OCI-M2 (cell line): Measurements from ENCODE around the gene AATF.

Source experiments
- DNase-seq: peaks from one replicate; lab custom pipeline; 2025; ENCODE audit not compliant: unreplicated experiment; lab: John Stamatoyannopoulos, UW

AATF gene

GRCh38 chr17:36930583-36930900 lies 18.2 kb upstream of the AATF start:
- DNase-seq = no peak

- no peak for DNase-seq
These were observed 17.6 kb upstream of the AATF start for GRCh38 chr17:36931096-36931696.

GRCh38 chr17:36931697-36932382 lies 16.9 kb upstream of the AATF start:
- no peak for DNase-seq

- DNase-seq = no peak
These were observed 16.4 kb upstream of the AATF start for GRCh38 chr17:36932383-36932693.

DNA sequence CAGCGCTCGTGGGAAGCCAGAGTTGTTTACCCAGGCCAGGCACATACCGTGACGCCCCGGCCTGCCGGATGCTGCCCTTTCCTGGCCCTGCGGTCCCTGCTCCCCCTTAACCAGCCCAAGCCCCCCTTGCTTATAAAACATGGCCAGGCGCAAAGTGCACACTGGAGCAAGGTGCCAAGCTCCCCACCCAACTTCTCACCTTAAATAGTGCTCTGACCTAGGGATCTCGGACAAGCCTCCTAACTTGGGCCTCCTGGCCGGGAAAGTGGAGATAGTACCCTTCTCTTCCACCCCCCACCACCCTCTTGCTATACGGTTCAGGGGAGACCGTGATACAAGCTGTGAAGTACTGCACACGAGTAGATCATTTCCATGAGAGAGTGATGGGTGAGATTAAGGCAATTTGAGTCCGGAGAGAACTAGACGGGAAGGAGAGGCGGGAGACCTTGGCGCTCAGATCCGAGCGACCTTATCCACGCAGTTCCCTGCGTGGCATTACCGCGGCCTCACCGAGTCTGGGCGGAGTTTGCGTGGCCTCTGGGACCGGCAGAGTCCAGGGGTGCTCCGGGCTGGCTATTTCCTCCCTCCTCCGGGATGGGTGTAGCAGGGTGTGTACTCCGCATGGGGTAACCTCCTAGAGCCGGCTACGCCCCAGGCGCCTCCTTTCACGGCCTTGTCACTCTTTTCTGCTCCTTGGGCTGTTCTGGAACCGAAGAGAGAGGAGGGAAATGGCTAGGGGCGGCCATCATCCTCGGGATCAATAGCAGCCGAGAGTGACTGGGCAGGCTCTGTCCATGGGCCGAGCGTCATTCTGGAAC lies 15.9 kb upstream of the AATF start:
- no peak for DNase-seq

DNA sequence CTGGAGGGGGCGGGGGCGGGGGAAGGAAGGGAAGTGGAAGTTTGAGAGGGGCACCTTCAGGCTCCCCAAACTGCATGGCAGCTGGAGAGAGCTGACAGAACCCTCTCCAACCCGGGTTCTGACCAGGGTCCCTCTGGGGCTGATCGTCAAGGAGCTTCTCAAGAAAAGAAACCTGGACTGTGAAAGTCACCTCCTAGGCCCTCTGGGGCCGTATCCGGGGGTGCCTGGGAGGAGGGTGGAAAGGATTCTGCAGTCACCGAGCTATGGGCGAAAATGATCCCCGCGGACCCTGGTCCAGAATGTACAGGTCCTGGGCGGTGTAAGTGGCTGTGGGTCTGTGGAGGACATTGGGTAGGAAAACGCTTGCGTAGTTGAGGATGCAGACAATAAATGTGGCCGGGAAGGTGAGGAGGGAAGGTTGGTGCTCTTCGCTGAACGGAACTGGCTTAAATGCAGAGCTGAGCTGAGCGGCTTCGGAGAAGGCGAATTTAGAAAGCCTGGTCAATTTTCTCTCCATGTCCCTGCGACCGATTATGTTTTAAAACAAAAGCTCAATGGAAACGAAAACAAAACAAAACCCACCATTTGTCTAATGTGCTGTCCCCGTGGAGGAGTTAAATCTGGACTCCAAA lies 15.1 kb upstream of the AATF start:
- no peak for DNase-seq

DNA sequence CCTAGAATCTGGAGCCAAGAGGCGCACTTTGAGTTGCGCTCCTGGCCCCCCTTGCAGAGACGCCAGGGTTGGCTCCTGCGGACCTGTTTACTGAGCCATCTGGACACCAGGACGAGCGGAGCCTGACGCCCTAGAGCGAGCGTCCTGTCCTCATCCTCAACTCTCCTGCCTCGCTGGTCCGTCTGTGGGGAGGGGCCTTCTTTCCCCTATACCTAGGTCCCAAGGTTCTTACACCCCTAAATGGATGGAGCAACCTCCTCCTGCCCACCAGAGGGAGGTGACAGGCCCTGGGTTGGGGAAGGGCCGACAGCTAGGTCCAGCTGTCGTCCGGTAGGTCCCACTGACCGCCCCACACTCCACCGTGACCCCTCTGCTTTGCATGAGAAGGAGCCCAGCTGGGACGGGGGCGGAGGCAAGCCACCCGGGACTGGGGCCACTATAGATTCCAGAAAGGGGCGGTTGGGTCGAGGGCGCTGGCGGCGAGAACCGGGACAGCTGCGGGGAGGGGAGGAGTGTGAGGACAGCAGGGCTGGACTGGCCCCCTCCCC lies 14.5 kb upstream of the AATF start:
- DNase-seq = no peak

GRCh38 chr17:36934692-36935630 lies 13.8 kb upstream of the AATF start:
- no peak for DNase-seq

- no peak for DNase-seq
These were observed 12.9 kb upstream of the AATF start for GRCh38 chr17:36935671-36936454.

GRCh38 chr17:36936455-36937000 lies 12.2 kb upstream of the AATF start:
- DNase-seq = no peak

DNA sequence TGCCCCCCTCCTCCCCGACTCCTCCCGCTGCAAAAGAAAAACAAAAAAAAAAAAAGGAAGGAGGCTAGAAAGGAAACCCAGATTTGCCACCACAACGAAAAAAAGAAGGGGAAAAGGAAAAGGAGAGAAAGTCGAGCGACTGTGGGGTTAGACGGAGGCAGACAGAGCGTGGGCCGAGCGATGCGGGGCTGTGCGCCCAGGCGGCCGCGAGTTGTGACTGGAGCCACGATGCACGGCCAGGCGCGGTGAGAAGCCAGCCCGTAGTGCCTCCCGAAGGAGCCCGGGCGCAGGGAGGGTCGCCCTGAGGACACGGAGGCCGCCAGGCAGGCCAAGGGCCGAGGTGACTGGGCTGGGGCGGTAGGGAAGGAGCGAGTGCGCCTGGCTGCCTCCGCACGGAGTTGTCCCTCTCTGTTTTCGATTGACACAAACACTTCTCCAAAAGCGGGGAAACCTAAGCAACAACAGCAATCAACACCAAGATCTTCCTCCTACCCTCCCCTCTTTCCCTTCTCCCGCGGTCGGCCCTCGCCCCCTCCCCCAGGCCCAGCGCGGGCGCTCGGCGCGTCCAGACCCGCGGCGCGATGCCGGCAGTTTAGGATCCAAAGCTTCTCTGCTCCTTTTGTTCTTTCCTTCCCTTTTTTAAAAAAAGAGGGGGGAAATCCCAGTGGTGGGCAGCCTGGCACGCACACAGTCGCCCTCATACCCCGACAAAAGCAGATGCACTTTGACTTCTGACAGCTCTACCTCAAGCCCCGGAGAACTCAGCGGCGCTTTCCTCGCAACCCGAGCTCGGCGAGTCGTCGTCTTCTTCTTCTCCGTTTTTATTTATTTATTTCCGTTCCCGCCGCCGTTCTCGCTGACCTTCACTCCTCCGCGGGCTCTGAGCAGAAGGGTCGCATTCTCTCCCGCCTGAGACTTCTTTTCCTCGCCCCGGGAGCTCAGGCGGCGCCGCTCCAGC lies 11.5 kb upstream of the AATF start, which contains the start of gene LHX1:
TSS of gene LHX1 (plus strand) at position 475 of the 958 bp plus-strand sequence. CDS start 723 bp downstream, outside the sequence.
- DNase-seq = no peak

DNA sequence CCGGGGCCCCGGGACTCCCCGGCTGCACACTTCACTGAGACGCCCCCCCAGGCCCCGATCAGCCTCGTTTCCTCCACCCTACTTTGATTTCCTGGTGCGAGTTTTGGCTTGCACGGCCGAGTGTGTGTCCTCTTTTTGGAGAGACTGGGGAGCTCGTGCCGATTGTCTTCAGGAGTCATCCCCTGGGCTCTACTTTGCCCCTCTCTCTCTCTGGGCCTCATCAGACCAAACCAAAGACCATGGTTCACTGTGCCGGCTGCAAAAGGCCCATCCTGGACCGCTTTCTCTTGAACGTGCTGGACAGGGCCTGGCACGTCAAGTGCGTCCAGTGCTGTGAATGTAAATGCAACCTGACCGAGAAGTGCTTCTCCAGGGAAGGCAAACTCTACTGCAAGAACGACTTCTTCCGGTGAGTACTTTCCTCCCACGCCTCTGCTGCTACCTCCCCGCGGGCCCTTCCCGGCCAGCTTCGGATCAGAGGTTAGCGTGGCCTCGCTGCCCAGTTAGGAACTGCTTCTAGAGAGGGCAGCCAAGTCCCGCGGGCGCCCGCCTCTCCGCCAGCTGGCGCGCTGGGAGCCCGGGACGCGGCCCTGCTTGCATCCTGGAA lies 10.7 kb upstream of the AATF start:
- no peak for DNase-seq

- DNase-seq = no peak
These were observed 10.1 kb upstream of the AATF start for GRCh38 chr17:36938566-36939051.

DNA sequence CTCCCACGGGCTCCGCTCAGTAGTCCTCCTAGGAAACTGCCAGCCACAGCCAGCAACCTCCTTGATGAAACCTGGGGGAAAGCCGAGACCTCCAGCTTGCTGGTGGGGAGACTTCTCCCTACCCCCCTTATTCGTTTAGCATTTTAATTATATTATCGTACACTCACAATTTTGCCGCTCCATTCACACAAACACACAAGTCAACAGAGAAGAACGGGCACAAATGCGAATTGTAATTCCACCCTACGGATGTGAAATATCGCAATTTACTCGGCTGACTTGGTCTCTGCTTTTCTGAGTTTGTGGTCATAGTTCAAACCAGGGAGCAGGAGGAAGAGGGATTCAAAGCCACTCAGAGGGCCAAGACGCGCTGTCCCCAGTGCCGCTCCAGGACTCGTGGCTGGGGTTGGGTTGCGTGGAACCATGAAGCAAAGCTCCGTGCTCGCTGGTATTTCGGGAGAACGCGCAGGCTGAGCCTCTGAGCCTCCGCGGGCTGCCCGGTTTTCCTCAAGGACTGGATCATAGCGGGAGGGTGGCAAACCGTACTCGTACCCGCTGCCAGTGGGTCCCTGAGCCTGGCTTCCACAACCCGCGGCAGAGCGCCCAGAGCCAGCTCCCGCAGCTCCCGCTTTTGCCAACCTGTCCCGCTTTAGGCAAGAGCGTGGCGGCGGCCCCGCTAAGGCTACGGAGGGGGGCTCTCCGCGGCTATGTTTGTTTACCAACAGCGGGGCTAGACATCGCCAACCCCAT lies 9.5 kb upstream of the AATF start:
- no peak for DNase-seq

GRCh38 chr17:36939802-36940312 lies 8.9 kb upstream of the AATF start:
- no peak for DNase-seq

DNA sequence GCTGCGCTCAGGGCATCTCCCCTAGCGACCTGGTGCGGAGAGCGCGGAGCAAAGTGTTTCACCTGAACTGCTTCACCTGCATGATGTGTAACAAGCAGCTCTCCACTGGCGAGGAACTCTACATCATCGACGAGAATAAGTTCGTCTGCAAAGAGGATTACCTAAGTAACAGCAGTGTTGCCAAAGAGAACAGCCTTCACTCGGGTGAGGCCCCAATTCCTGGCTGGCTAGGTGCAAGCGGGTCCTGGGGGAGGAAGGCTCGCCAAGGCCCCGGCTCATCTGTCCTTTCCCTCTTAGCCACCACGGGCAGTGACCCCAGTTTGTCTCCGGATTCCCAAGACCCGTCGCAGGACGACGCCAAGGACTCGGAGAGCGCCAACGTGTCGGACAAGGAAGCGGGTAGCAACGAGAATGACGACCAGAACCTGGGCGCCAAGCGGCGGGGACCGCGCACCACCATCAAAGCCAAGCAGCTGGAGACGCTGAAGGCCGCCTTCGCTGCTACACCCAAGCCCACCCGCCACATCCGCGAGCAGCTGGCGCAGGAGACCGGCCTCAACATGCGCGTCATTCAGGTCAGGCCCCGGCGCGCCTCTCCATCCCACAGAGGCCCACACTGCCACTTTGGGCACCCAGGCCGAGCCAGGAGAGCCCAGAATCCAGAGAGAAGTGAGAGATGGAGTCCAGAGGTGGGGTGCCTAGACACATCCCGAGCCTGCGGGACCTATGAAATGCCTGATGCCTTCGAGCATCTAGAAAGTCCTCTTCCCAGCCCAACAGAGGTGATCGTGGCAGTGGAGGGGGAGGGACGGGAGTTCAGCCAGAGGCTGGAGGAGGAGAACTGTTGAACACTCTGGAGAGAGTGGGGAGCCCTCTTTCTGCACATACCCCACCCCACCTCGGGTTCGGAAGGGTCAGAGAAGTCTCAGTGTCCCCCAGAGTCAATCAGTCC lies 8.2 kb upstream of the AATF start:
- DNase-seq = no peak
